Embryonic facial prominence (tissue), 1 donor: ENCODE results near the gene BACH1.
"Not testable (repeated sequence)": the region's sequence is repeated elsewhere in the genome, so short reads cannot be mapped to it uniquely, and the experiment has no call there.

Experiments used
- DNase-seq: peaks from one replicate; pipeline ENCODE4 v3.0.0-alpha.2; 2016; ENCODE audit errors: extremely low spot score

The BACH1 gene

GRCh38 chr21:29298348-29299045 lies at the start of gene BACH1:
Gene BACH1, plus strand, starts transcription at chr21:29298922. Its CDS starts 22,359 bp downstream, at chr21:29321281.
- peak; percentile 83 for DNase-seq

GRCh38 chr21:29249289-29249688 lies 49.4 kb upstream of the BACH1 start:
- DNase-seq = not testable (repeated sequence)

GRCh38 chr21:29250636-29251035 lies 48.1 kb upstream of the BACH1 start:
- DNase-seq = no peak

GRCh38 chr21:29253861-29254260 lies 44.9 kb upstream of the BACH1 start:
- DNase-seq = not testable (repeated sequence)

GRCh38 chr21:29254550-29254949 lies 44.2 kb upstream of the BACH1 start:
- no peak for DNase-seq

GRCh38 chr21:29256126-29256910 lies 42.4 kb upstream of the BACH1 start:
- no peak for DNase-seq

GRCh38 chr21:29257701-29258100 lies 41.0 kb upstream of the BACH1 start:
- no peak for DNase-seq

- DNase-seq = no peak
Observed at GRCh38 chr21:29258626-29259338, 39.9 kb upstream of the BACH1 start.

- no peak for DNase-seq
Observed at GRCh38 chr21:29260461-29260860, 38.3 kb upstream of the BACH1 start.

GRCh38 chr21:29261555-29262540 lies 36.9 kb upstream of the BACH1 start:
- no peak for DNase-seq

- DNase-seq = no peak
Observed at GRCh38 chr21:29264721-29265120, 34.0 kb upstream of the BACH1 start.

- DNase-seq = no peak
Observed at GRCh38 chr21:29265690-29266479, 32.8 kb upstream of the BACH1 start.

- no peak for DNase-seq
Observed at GRCh38 chr21:29267666-29268065, 31.1 kb upstream of the BACH1 start.

GRCh38 chr21:29271927-29272333 lies 26.8 kb upstream of the BACH1 start:
- DNase-seq = no peak

- no peak for DNase-seq
Observed at GRCh38 chr21:29277442-29277841, 21.3 kb upstream of the BACH1 start.

- no peak for DNase-seq
Observed at GRCh38 chr21:29279558-29279957, 19.2 kb upstream of the BACH1 start.

GRCh38 chr21:29281801-29282200 lies 16.9 kb upstream of the BACH1 start:
- not testable (repeated sequence) for DNase-seq

- no peak for DNase-seq
Observed at GRCh38 chr21:29287383-29287782, 11.3 kb upstream of the BACH1 start.

GRCh38 chr21:29288239-29288638 lies 10.5 kb upstream of the BACH1 start:
- no peak for DNase-seq

- DNase-seq = no peak
Observed at GRCh38 chr21:29289317-29289716, 9.4 kb upstream of the BACH1 start.
